ENCODE results near the gene LETMD1. TPM values are rescaled to one million over a fixed set of nuclear protein-coding genes. Genes with fewer than 3 reads are reported as not detected.

Gene LETMD1
- total and polyA plus RNA-seq, 9 of the 15 experiments (the other 6 are each of a cell fraction or from before 2014, with no cell fraction given): 58.7 to 163 (median 75.4) TPM

GRCh38 chr12:51020448-51021182, 27.5 kb upstream of the LETMD1 start (continued):
- TF ChIP-seq, protein P1, sequence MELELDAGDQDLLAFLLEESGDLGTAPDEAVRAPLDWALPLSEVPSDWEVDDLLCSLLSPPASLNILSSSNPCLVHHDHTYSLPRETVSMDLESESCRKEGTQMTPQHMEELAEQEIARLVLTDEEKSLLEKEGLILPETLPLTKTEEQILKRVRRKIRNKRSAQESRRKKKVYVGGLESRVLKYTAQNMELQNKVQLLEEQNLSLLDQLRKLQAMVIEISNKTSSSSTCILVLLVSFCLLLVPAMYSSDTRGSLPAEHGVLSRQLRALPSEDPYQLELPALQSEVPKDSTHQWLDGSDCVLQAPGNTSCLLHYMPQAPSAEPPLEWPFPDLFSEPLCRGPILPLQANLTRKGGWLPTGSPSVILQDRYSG (tag; conservative IDR thresholded peaks at IDR 0.05; ENCODE audit: low read depth): 0 out of 2 replicates have a peak, but pooled peaks have one; percentile 62
- TF ChIP-seq RB1 (IDR thresholded peaks at IDR 0.05; ENCODE audit: low read depth): no peak
- TF ChIP-seq, protein P2, sequence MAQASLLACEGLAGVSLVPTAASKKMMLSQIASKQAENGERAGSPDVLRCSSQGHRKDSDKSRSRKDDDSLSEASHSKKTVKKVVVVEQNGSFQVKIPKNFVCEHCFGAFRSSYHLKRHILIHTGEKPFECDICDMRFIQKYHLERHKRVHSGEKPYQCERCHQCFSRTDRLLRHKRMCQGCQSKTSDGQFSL (CRISPR knock-in tag; IDR thresholded peaks at IDR 0.05): no peak
- TF ChIP-seq, protein P2 (tag; IDR thresholded peaks at IDR 0.05): 0 out of 4 replicates have a peak, but pooled peaks of 1 of the 2 experiments have one; percentile 28
- no peak for TF ChIP-seq TAL1 (IDR thresholded peaks at IDR 0.05)
- 0 out of 2 replicates have a peak, but pooled peaks have one; percentile 12 for TF ChIP-seq VEZF1 (CRISPR knock-in tag; IDR thresholded peaks at IDR 0.05)
- TF ChIP-seq YY1 (IDR thresholded peaks at IDR 0.05; ENCODE audit: borderline replicate concordance in 1 of 3, control insufficient read depth in 1 of 3, extremely low read depth in 1 of 3, insufficient read depth in 3 of 3, insufficient read length in 1 of 3, insufficient replicate concordance in 2 of 3, low read depth in 1 of 3, low read length in 2 of 3): peak in 1 of 3 experiments; percentile 55
- no peak for TF ChIP-seq TAF1 (IDR thresholded peaks at IDR 0.05; ENCODE audit: control insufficient read depth, extremely low read depth, insufficient read depth, low read length, severe bottlenecking)
- 0 out of 2 replicates have a peak, but pooled peaks have one; percentile 46 for TF ChIP-seq ZNF197 (CRISPR knock-in tag; IDR thresholded peaks at IDR 0.05; ENCODE audit: low read depth)
- 0 out of 2 replicates have a peak, but pooled peaks have one; percentile 13 for TF ChIP-seq EP300 (IDR thresholded peaks at IDR 0.05; ENCODE audit: low read length)
- no peak for TF ChIP-seq SREBF2 (CRISPR knock-in tag; IDR thresholded peaks at IDR 0.05)
- TF ChIP-seq GATA2 (CRISPR knock-in tag; IDR thresholded peaks at IDR 0.05): peak; percentile 57; the same call in 1 of the 2 replicates
- peak; percentile 74 for TF ChIP-seq CEBPB (tag; IDR thresholded peaks at IDR 0.05)
- no peak for TF ChIP-seq BCLAF1 (IDR thresholded peaks at IDR 0.05; ENCODE audit: borderline replicate concordance in 1 of 2, control insufficient read depth in 1 of 2, low read depth in 2 of 2, low read length in 1 of 2)
- TF ChIP-seq ID3 (CRISPR knock-in tag; IDR thresholded peaks at IDR 0.05): no peak
- TF ChIP-seq ID3 (tag; IDR thresholded peaks at IDR 0.05): no peak

All from K562 (cell line).